NK-92 treated with Interleukin-12 subunit alpha and Interleukin-12 subunit beta, amount 100 ng/mL, for 24 hours (cell line): ENCODE results near the gene SHISA4.
"Not testable (repeated sequence)": the region's sequence is repeated elsewhere in the genome, so short reads cannot be mapped to it uniquely, and the experiment has no call there.

ENCODE experiments used
- DNase-seq: peaks from one replicate; lab custom pipeline; 2025; lab: John Stamatoyannopoulos, UW

The SHISA4 gene

GRCh38 chr1:201930803-201931202 is 42.1 kb downstream of the SHISA4 start:
- DNase-seq, result no peak

- no peak for DNase-seq
These were observed 45.2 kb downstream of the SHISA4 start for GRCh38 chr1:201933840-201934430.

GRCh38 chr1:201937624-201938213 is 49.0 kb downstream of the SHISA4 start:
- DNase-seq, result no peak

- DNase-seq, result no peak
These were observed 49.8 kb downstream of the SHISA4 start for GRCh38 chr1:201938440-201939035.

GRCh38 chr1:201939148-201939547 is 50.5 kb downstream of the SHISA4 start:
- DNase-seq, result no peak

GRCh38 chr1:201939574-201939973 is 50.9 kb downstream of the SHISA4 start:
- no peak for DNase-seq

GRCh38 chr1:201940316-201940715 is 51.6 kb downstream of the SHISA4 start:
- DNase-seq, result not testable (repeated sequence)

- DNase-seq, result no peak
These were observed 52.9 kb downstream of the SHISA4 start for GRCh38 chr1:201941420-201942128.

GRCh38 chr1:201942129-201942495 is 53.4 kb downstream of the SHISA4 start:
- DNase-seq, result no peak
